SK-N-SH treated with all-trans-retinoic acid at 6 μM for 48 hours (cell line): ENCODE data around the gene IL3RA.

Experiments
- CSDC2 ChIP-seq: fragments of 250-450 bp; sonication (Bioruptor Pico); IDR thresholded peaks from 2 replicates; pipeline ENCODE4 v1.5.0; 2020; ENCODE audit warnings: mild to moderate bottlenecking, moderate library complexity
- GLIS3 ChIP-seq: fragments of 250-450 bp; sonication (Bioruptor Pico); IDR thresholded peaks from 2 replicates; pipeline ENCODE4 v1.5.0; 2020; ENCODE audit warnings: mild to moderate bottlenecking, moderate library complexity

- TF ChIP-seq GLIS3 (CRISPR knock-in tag) = no peak
- TF ChIP-seq CSDC2 = no peak
These were observed 17.7 kb downstream of the IL3RA start for GRCh38 chrX:1354036-1355019.
